Choroid plexus epithelial cell (primary cell): ENCODE measurements around the gene MON2.

Experiments used
- DNase-seq: peaks from one replicate; pipeline ENCODE4 v3.0.0-alpha.2; 2010; ENCODE audit warnings: low read depth
- H3K4me3 ChIP-seq: 2 replicates; pipeline ENCODE4 v1.5.1; 2011; ENCODE audit warnings: low read depth, mild to moderate bottlenecking, control low read depth, low read length, moderate library complexity
- CTCF ChIP-seq: conservative IDR thresholded peaks from 2 replicates; pipeline ENCODE4 v1.5.1; 2011; ENCODE audit warnings: low read depth, mild to moderate bottlenecking, control low read depth, inconsistent platforms, low read length, moderate library complexity

MON2 gene

GRCh38 chr12:62466018-62466593, 520 bp upstream of the MON2 start:
- peak; percentile 49 for DNase-seq
- no peak for TF ChIP-seq CTCF
- peak overlapping the region; percentile 78 for H3K4me3 ChIP-seq

- peak overlapping the region; percentile 78 for H3K4me3 ChIP-seq
- TF ChIP-seq CTCF: no peak
Observed at GRCh38 chr12:62468397-62468796, 1.8 kb downstream of the MON2 start.

GRCh38 chr12:62468935-62469334, 2.3 kb downstream of the MON2 start:
- TF ChIP-seq CTCF: no peak
- H3K4me3 ChIP-seq: peak overlapping the region; percentile 30

More at GRCh38 chr12:62468397-62468796, 1.8 kb downstream of the MON2 start:
- DNase-seq: no peak

GRCh38 chr12:62469704-62470103, 3.1 kb downstream of the MON2 start:
- no peak overlapping the region for H3K4me3 ChIP-seq
- DNase-seq: no peak
- no peak for TF ChIP-seq CTCF

More at GRCh38 chr12:62468935-62469334, 2.3 kb downstream of the MON2 start:
- no peak for DNase-seq

- TF ChIP-seq CTCF: no peak
- no peak for DNase-seq
- H3K4me3 ChIP-seq: no peak overlapping the region
Observed at GRCh38 chr12:62471734-62472133, 5.1 kb downstream of the MON2 start.

- no peak overlapping the region for H3K4me3 ChIP-seq
- no peak for DNase-seq
- no peak for TF ChIP-seq CTCF
Observed at GRCh38 chr12:62472472-62472871, 5.8 kb downstream of the MON2 start.

- H3K4me3 ChIP-seq: no peak overlapping the region
Observed at GRCh38 chr12:62481843-62482540, 15.4 kb downstream of the MON2 start.

More at GRCh38 chr12:62481843-62482540, 15.4 kb downstream of the MON2 start:
- no peak for TF ChIP-seq CTCF
- no peak for DNase-seq
